CD14-positive monocyte (primary cell): ENCODE measurements around the gene DNAH7. TPM values are rescaled to one million over a fixed set of nuclear protein-coding genes. Genes with fewer than 3 reads are reported as not detected.

Experiments used
- DNase-seq, 3 donors: peaks; one replicate each; pipeline ENCODE4 v3.0.0-alpha.2; 2011 to 2022
- H2AFZ ChIP-seq: 2 replicates; pipeline ENCODE4 v1.6.0; 2012; ENCODE audit warnings: mild to moderate bottlenecking, low read depth, low read length, inconsistent platforms; ENCODE audit not compliant: insufficient read depth, poor library complexity, severe bottlenecking
- H3K27ac ChIP-seq, 2 donors: 1 replicate in 1 of 2; 2 replicates in 1 of 2; pipeline ENCODE4 v1.5.1; 2012 to 2013; ENCODE audit warnings: low read length in 2 of 2, control low read depth in 1 of 2, inconsistent platforms in 1 of 2, low read depth in 1 of 2, mild to moderate bottlenecking in 1 of 2
- H3K27me3 ChIP-seq, 2 donors: one replicate each; pipeline versions ENCODE4 v1.6.0 to v1.6.1; 2011 to 2013; ENCODE audit warnings: low read length in 2 of 2; ENCODE audit not compliant: control insufficient read depth in 2 of 2, insufficient read depth in 2 of 2
- H3K36me3 ChIP-seq, 2 donors: replicated peaks in 1 of 2; 1 replicate in 1 of 2; 2 replicates in 1 of 2; pipeline versions ENCODE4 v1.5.1 to v1.6.1; 2012 to 2013; ENCODE audit warnings: low read length in 2 of 2, control low read depth in 1 of 2, inconsistent platforms in 1 of 2, mild to moderate bottlenecking in 1 of 2; ENCODE audit not compliant: insufficient read depth in 2 of 2, control insufficient read depth in 1 of 2
- H3K4me1 ChIP-seq, 2 donors: 1 replicate in 1 of 2; 2 replicates in 1 of 2; pipeline versions ENCODE4 v1.5.1 to v1.6.1; 2012 to 2013; ENCODE audit warnings: low read length in 2 of 2, control low read depth in 1 of 2, inconsistent platforms in 1 of 2, mild to moderate bottlenecking in 1 of 2, moderate library complexity in 1 of 2; ENCODE audit not compliant: insufficient read depth in 2 of 2, control insufficient read depth in 1 of 2
- H3K4me2 ChIP-seq: replicated peaks from 2 replicates; pipeline ENCODE3; 2012; ENCODE audit warnings: low read length, moderate library complexity, mild to moderate bottlenecking; ENCODE audit not compliant: poor library complexity, severe bottlenecking; ENCODE audit errors: extremely low read depth
- H3K4me3 ChIP-seq, 3 experiments: fragments of 200-600 bp in 1 of 3; sonication (generic) in 1 of 3; replicated peaks in 1 of 3; 1 replicate in 2 of 3; 2 replicates in 1 of 3; pipeline ENCODE4 v1.5.1; 2011 to 2013; ENCODE audit warnings: low read length in 3 of 3, mild to moderate bottlenecking in 3 of 3, control low read depth in 2 of 3, low read depth in 2 of 3, inconsistent platforms in 1 of 3, moderate library complexity in 1 of 3
- H3K79me2 ChIP-seq: 2 replicates; pipeline ENCODE4 v1.6.0; 2012; ENCODE audit warnings: mild to moderate bottlenecking, control low read depth, inconsistent platforms, low read length, moderate library complexity; ENCODE audit not compliant: insufficient read depth
- H3K9ac ChIP-seq: 2 replicates; pipeline ENCODE4 v1.6.0; 2017; ENCODE audit warnings: low read length, mild to moderate bottlenecking; ENCODE audit not compliant: insufficient read depth, poor library complexity, severe bottlenecking
- H3K9me3 ChIP-seq, 2 donors: replicated peaks in 1 of 2; 1 replicate in 1 of 2; 2 replicates in 1 of 2; pipeline versions ENCODE4 v1.5.1 to v1.6.1; 2012 to 2013; ENCODE audit warnings: low read length in 2 of 2, control low read depth in 1 of 2; ENCODE audit not compliant: control insufficient read depth in 1 of 2, insufficient read depth in 1 of 2
- H4K20me1 ChIP-seq: 2 replicates; pipeline ENCODE4 v1.6.0; 2012; ENCODE audit warnings: mild to moderate bottlenecking, low read length, control low read depth, moderate library complexity; ENCODE audit not compliant: insufficient read depth
- H3K27ac Mint-ChIP-seq, 7 donors: one replicate each; pipeline ENCODE4 v1.8.0; 2020; ENCODE audit warnings: mild to moderate bottlenecking in 7 of 7, mixed read lengths in 7 of 7, moderate library complexity in 6 of 7, inconsistent platforms in 2 of 7
- H3K27me3 Mint-ChIP-seq, 3 donors: one replicate each; pipeline ENCODE4 v1.8.0; 2021 to 2022; ENCODE audit warnings: low read depth in 3 of 3, mild to moderate bottlenecking in 3 of 3, mixed read lengths in 3 of 3, moderate library complexity in 3 of 3, inconsistent platforms in 1 of 3
- H3K36me3 Mint-ChIP-seq, 2 donors: one replicate each; pipeline ENCODE4 v1.8.0; 2020; ENCODE audit warnings: mixed read lengths in 2 of 2, inconsistent platforms in 1 of 2, mild to moderate bottlenecking in 1 of 2
- H3K4me1 Mint-ChIP-seq: one replicate; pipeline ENCODE4 v1.8.0; 2020; ENCODE audit warnings: mild to moderate bottlenecking, mixed read lengths
- H3K4me3 Mint-ChIP-seq, 2 donors: one replicate each; pipeline ENCODE4 v1.8.0; 2020; ENCODE audit warnings: mild to moderate bottlenecking in 2 of 2, mixed read lengths in 2 of 2, moderate library complexity in 1 of 2
- H3K9me3 Mint-ChIP-seq, 7 donors: one replicate each; pipeline ENCODE4 v1.8.0; 2020 to 2022; ENCODE audit warnings: mixed read lengths in 7 of 7, mild to moderate bottlenecking in 6 of 7, moderate library complexity in 6 of 7, inconsistent platforms in 2 of 7
- CTCF ChIP-seq: fragments of 200-600 bp; IDR thresholded peaks from one replicate; pipeline ENCODE4 v1.8.0; 2022; ENCODE audit warnings: antibody characterized with exemption, mild to moderate bottlenecking
- WGBS: methylation state at CpG from one replicate; pipeline ENCODE4 v1.1.5; 2013; ENCODE audit warnings: missing lambda C conversion rate; ENCODE audit not compliant: insufficient coverage; 5-methylcytosine and 5-hydroxymethylcytosine counted together
- intact Hi-C, 2 donors: fragments of 100-400 bp; cut with micrococcal nuclease; formaldehyde crosslinking; loops; one replicate each; pipeline versions ENCODE4 v1.15.0 to v1.15.1; 2023
- polyA plus RNA-seq, 3 donors: library from polyadenylated mRNA; depleted of rRNA in 1 of 3; unstranded in 2 of 3; stranded (reverse) in 1 of 3; fragments of 300-500 nt in 2 of 3; fragments of >200 nt in 1 of 3; fragmentation: Illumina TruSeq in 2 of 3; gene quantifications; 1 replicate in 2 of 3; 2 replicates in 1 of 3; pipeline ENCODE4 v1.2.3, GENCODE V29; 2012 to 2021

Gene DNAH7
- polyA plus RNA-seq, 3 donors = 0.07 TPM; not detected in 2

- no peaks in the 10 kb centered on the region for H3K9me3 ChIP-seq
- no peak overlapping the region for H3K27ac ChIP-seq
- H2AFZ ChIP-seq = no peak overlapping the region
- no peak overlapping the region for H3K4me2 ChIP-seq
- intact Hi-C loops = no loop called here
- DNase-seq = no peak
- Mint-ChIP-seq H3K27me3 (no peaks in the 10 kb centered on the region), H3K36me3 (peaks cover 30 to 43% of the 10 kb centered on the region in 2 donors), H3K9me3 (peaks cover 0 to 3% (median 0%) of the 10 kb centered on the region in 7 donors), H3K4me1 (no peaks in the 10 kb centered on the region), H3K27ac (no peak overlapping the region), H3K4me3 (no peak overlapping the region)
- no peaks in the 10 kb centered on the region for H3K27me3 ChIP-seq
- TF ChIP-seq CTCF = no peak
- H4K20me1 ChIP-seq = no peaks in the 10 kb centered on the region
- no peak overlapping the region for H3K9ac ChIP-seq
- H3K4me1 ChIP-seq = no peaks in the 10 kb centered on the region
- no peak overlapping the region for H3K4me3 ChIP-seq
- H3K79me2 ChIP-seq = no peaks in the 10 kb centered on the region
- H3K36me3 ChIP-seq = peaks cover 15 to 32% of the 10 kb centered on the region in 2 donors
These were observed 357.2 kb downstream of the DNAH7 start for GRCh38 chr2:195711478-195711877.

GRCh38 chr2:195709901-195710806 lies 358.5 kb downstream of the DNAH7 start:
- Histone ChIP-seq H2AFZ (no peak overlapping the region), H3K79me2 (no peaks in the 10 kb centered on the region), H3K27me3 (no peaks in the 10 kb centered on the region), H4K20me1 (no peaks in the 10 kb centered on the region), H3K4me2 (no peak overlapping the region), H3K4me1 (no peaks in the 10 kb centered on the region), H3K9ac (no peak overlapping the region), H3K36me3 (peaks cover 15 to 23% of the 10 kb centered on the region in 2 donors), H3K4me3 (no peak overlapping the region), H3K27ac (no peak overlapping the region), H3K9me3 (no peaks in the 10 kb centered on the region)
- no peak overlapping the region for H3K27ac Mint-ChIP-seq
- peaks cover 26 to 39% of the 10 kb centered on the region in 2 donors for H3K36me3 Mint-ChIP-seq
- no CpG with 5 or more reads among the region's 2 CpGs for WGBS
- intact Hi-C loops = no loop called here
- DNase-seq = no peak
- H3K4me1 Mint-ChIP-seq = no peaks in the 10 kb centered on the region
- no peak for TF ChIP-seq CTCF
- no peak overlapping the region for H3K4me3 Mint-ChIP-seq
- H3K9me3 Mint-ChIP-seq = peaks cover 0 to 3% (median 0%) of the 10 kb centered on the region in 7 donors
- no peaks in the 10 kb centered on the region for H3K27me3 Mint-ChIP-seq
